Stimulated activated CD8-positive, alpha-beta memory T cell treated with anti-CD3 and anti-CD28 coated beads, Interleukin-15, amount 100 ng/mL, for 24 hours (primary cell): ENCODE measurements around the gene DPY19L3.

Source experiments
- DNase-seq: peaks from one replicate; pipeline ENCODE4 v3.0.0-alpha.2; 2020; ENCODE audit warnings: low read depth

The DPY19L3 gene

GRCh38 chr19:32522967-32523366, 117.4 kb downstream of the DPY19L3 start:
- DNase-seq: no peak

GRCh38 chr19:32526895-32527294, 121.3 kb downstream of the DPY19L3 start:
- DNase-seq: no peak

- no peak for DNase-seq
These were observed 125.2 kb downstream of the DPY19L3 start for GRCh38 chr19:32530773-32531172.

- no peak for DNase-seq
These were observed 126.7 kb downstream of the DPY19L3 start for GRCh38 chr19:32532233-32532632.
